GM18870 (cell line): Measurements from ENCODE around the gene TMEM115.
A peak's percentile ranks its signal among the peaks of the same experiment; 100 is the strongest.

ENCODE experiments used
- ATAC-seq: cut with Tn5 transposase; IDR thresholded peaks from one replicate; pipeline ENCODE4 v1.9.1; 2021; ENCODE audit warnings: moderate library complexity; ENCODE audit not compliant: unreplicated experiment

TMEM115 gene

DNA sequence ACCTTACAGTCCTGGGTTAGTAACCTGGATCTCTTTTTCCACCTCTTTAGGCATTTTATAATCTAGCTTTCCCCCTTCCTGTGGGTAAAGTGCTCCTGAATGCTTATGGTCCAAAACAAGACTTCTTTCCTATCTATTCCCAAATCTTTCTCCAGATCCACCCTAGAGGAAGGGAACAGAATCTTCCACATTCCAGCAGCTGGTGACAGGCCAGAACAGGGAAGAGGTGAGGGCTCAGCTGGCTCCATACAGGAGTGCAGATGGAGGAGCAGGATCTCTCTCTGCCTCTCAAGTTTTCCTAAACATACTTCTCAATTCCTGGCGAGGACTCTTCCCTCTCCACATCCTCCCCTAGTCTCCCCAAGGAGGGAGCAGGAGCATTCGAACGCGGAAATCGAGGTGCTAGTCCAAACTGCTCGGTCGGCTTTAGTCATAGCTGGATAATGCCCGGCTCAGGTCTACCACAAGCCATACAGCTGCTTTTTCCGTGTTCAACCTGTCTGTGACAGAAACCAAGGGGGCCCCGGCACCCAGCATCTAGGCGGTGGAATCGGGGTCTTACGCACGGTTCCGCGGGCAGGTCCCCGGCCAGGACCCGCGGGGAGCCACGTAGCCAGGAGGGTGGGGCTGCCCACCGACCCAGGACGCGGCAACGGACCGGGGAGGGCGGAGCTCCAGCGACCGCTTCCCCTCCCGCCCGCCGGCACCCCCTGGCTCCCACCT is 22.7 kb downstream of the TMEM115 start:
- ATAC-seq, result peak; percentile 23

DNA sequence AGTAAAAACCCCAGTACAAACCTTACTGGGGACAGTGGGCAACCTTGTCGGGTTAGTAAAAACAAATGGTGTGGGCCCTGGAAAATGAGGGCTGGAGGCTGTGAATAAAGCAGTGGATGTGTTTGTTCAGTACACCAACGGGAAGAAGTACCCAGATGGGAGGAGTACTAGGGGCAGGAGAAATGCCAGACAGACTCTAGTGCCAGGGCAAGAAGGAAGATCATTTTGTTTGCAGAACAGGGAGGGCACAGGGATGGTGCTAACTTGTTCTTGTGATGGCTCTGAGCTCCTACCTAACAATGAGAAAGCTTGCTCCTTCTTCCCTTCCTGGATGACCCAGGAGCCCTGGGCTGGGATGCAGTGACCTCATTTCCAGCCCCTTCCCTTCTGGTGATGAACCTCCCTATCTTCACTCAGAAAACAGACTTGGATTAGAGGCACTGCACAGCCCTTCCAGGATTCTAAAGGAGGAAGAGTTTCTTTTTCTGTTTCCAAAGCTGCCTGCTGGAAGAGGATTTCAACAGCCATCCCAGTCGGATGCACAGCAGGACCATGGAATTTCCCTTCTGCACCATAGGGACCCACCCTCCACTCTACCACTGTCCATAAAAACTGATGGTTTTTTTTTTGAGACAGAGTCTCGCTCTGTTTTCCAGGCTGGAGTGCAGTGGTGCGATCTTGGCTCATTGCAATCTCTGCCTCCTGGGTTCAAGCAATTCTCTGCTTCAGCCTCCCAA is 24.8 kb downstream of the TMEM115 start:
- no peak for ATAC-seq

DNA sequence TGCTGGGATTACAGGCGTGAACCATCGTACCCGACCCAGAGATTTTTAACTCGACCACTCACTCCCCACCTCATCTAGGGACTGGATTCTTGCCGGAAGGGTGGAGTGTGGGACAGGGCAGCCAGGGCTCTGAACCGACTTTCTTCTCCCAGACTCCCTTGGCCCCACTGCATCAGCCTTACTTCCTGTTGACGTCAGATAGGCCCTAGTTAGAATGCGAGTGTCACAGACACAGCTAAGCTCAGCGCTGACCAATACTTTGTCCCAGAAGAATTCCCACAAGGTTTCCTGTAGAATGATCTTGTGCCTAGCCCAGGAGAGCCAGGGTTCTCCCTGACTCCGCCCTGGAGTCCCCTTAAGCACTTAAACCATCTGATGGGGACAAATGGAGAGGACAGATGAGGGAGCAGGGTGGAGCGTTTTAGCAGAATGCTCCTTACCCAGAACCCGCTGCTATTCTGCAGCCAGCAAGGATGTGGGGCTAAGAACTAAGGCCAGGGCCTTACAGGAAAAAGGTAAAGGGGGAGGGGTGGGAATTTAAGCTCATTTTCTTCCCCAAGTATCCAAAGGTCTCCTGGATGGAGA is 25.5 kb downstream of the TMEM115 start:
- ATAC-seq, result no peak

DNA sequence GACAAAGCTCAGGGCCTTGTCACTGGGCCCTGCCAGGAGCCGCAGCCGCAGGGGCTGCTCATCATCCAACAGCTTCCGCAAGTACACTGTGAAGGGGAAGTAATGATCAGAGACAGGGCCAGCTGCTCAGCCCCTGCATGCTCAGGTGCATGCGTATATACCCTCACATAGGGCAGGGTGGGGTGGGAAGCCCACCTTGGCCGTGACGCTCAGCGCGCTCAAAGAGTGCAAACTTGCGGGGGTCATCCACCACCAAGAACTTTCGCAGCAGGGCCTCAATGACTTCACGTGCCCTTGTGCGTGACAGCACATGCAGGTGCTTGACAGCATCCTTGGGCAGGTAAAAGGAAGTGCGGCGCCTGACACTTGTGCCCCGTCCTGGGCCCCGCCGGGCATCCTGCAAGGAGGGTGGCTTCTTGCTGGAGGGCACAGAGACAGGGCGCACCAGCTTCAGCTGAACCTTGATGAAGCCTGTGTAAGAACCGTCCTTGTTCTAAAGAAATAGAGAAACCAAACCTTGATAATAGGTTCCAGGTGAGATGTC is 27.9 kb downstream of the TMEM115 start:
- no peak for ATAC-seq

DNA sequence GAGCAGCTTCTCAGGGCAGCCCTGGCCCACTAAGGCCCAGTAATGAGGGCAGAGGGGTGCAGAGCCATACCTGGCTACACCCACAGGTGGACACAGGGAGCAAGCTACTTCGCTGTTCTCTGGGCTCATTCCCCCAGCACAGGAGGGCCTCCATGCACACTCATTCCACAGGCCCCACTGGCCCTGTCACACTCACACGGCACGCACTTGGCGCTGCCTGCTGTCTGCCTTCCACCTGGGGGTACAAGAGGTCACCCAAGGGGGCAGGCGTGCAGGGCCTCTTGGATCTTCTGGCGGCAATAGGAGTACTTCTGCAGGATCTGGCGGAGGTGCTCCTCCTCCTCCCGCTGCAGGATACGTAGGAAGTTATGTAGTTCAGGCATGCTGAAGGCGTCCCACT is 29.0 kb downstream of the TMEM115 start:
- ATAC-seq, result no peak

DNA sequence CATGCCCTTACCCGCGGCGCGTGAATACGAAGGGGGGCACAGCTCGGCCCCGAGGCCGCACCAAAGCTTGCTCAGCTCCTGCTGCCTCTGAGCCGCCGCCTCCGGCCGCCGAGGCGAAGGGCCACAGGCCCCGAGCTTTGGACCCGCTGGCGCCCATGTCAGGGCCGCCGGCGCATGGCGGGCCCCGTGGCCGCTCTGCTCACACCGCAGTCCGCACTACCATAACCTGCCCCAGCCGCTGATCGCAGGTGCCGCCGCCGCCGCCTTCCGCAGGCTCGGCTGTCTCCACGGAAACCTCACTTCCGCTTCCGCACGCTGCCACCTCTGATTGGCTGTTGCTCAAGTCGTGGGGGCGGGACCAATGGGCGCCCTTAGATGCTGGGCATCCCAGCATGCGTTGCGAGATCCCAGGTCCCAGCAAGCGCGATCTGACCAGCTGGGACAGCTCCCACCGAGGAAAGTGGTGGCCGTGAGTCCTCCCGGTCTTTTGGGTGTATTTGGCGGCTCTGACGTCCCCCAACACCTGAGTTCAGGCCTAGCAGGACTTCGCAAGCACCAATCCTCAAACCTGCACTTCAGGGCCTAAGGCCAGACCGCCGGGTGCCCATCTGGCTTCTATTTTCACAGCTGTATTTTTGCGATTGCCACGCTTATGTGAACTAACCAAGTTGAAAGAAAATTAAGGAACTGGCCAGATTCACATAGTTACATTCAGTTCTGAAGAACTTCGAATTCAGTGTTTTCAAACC is 31.2 kb downstream of the TMEM115 start, which contains the start of gene TUSC2:
TSS of gene TUSC2 (minus strand) at position 281 of the 749 bp plus-strand sequence. CDS start at position 157, 124 bp downstream.
- ATAC-seq, result peak; percentile 70

DNA sequence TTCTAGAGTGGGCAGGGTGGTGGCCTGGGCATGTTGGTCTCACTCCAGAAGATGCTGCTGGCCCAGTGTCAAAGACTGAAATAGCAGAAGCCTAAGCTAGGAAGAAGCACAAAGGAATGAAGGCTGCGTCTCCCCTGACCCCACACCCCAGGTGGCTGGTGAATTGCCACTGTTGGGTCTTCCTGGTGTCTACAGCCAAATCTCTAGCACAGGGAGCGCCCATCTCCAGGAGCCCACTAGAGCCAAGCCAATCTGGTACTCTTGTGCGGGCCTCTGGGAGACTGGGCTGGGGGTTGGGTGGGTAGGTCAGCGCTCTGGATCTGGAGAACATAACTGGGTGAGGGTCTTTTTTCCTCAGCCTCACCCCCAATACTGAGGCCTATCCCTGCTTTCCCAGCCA is 32.2 kb downstream of the TMEM115 start:
- ATAC-seq, result no peak

DNA sequence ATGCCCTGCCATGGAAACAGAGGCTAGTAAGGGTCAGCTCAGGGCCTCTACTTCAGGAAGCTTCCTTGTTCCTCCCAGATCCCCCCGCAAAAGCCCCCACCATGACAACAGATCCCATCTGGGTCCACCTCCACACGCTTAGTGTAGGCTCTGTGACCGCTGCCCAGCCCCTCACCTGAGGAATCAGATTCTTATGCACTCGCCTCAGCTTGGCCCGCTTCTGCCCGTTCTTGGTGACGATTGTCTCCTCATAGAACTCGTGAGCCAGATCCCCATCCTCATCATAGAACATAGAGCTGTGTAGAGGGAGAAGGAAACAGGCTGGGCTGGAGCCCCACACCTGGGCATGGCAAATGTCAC is 33.2 kb downstream of the TMEM115 start:
- no peak for ATAC-seq

DNA sequence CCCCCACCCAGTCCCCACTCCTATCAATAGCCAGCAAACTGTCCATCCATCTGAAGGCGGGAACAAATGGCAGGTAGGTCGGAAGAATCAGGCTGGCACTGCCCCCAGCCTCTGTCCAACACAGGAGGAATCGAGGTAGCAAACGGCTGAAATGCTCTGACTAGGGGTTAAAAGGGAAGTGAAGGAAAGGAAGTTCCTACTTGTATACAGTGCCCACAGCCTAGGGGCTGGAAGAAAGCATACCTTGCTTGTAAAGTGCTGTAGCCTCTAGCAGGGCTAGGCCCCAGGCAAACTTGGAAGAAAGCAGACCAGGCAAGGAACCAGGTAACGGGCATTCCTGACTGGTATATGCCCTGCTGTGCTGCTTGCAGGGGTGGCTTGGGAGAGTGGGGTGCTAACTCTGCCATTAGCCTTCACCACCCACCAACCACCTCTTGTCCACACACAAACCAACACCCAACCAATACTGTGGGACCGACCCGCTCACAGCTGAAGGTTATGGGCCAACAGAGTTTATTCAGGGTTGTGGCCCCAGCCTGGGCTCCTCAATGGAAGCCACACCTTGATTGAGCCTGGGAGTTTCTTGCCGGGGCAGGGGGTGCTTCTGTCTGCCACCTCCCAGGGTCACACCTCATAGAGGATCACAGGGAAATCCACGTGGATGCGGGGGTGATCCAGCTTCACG is 33.7 kb downstream of the TMEM115 start:
- ATAC-seq, result no peak

DNA sequence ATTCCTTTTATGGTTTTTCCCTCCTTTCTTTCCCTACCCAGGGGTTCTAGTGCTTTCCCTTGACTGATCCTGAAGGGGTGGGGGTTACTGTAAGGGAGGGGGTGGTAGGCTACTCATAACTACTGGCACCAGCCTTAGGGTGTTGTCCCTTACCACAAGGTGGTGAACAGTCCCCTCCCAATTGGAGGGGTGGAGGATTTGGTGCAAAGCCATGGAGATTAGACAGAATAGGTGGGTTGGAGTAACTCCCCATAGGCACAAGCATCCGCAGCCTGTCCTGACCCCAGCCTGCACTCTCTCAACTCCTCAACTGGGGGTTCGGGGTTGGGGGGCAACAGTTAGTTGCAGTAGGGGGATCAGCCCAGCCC is 34.2 kb downstream of the TMEM115 start:
- ATAC-seq, result no peak

DNA sequence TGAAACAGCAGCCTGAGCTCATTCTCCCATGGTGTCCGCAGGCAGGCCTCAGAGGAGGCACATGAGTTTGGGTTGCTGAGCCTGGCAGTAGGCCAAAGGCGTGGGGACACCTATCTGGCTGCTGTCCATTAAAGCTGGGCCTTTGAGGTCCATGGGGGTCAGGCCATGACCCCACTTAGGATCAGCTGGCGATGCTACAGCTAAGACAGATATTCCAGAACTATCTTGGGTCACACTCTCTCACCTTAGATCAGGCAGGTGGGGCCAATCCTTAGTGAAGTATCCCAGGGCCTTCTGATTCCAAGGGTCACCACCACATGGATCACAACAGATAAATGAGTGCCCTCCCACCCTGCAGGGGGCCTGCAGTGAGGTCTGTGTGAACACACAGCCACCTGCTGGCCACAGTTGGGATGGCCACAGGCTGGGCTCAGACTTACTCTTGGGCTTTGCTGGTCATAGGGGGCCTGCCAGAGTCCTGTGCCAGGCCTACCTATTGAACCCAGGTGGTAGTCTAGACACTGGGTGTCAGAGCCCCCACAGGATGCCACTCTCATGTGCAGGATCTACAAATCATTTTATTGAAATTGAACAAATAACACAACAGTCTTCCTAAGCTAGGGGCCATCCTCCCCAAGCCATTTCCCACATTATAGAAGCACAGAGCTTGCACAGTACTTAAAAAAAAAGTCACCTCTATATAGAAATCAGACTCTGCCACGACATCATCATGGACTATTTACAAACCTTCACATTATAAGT is 34.8 kb downstream of the TMEM115 start:
- ATAC-seq, result no peak

DNA sequence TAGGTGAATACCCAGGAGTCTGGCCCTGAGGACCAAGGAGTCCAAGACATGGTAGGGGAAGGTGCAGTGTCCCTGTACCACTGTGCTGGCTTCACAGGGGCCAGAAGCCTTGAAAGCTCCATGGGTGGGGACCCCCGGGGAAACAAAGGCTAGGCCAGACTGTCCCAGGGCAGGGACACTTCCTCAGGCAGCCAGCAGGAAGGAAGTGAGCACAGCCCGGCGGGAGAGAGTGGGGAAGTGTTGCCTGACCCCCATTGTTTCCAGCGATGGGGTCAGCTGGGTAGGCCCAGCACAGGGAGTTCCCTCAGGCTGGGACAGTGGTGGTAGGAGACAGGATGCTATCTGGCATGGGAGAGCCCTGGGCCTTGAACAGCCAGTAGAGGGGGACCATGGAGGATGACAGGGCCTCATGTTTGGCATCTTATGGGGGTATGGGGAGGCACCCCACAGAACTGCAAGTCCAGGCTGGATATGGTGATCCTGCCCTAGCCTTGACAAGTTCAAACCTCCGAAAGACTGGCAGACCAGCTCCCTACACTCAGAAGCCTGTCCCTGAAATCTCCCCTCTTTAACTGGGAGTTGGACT is 35.6 kb downstream of the TMEM115 start:
- ATAC-seq, result no peak

DNA sequence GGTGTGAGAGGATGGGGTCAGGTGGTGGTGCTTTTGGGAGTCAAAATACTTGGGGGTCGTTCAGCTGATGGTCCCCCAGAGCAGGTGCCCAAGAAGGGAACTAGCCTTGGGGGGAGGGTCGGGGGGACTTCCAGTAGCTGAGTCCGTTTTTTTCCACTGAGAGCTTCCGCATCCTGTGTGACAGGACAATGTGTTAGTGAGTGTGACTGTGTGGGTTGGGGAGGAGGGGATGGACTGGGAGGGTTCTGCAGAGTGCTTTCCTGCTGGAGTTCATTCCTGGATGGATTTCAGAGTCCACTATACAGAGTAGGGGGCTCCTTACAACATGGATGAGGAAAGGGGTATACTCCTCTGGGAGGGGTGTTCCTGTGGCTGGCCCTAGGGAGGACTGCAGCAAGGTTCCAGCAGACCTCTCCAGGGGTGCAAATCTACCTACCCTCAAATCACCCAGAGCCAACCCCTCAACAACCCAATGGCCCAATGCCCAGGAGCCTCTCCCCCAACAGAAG is 36.2 kb downstream of the TMEM115 start:
- ATAC-seq, result no peak

DNA sequence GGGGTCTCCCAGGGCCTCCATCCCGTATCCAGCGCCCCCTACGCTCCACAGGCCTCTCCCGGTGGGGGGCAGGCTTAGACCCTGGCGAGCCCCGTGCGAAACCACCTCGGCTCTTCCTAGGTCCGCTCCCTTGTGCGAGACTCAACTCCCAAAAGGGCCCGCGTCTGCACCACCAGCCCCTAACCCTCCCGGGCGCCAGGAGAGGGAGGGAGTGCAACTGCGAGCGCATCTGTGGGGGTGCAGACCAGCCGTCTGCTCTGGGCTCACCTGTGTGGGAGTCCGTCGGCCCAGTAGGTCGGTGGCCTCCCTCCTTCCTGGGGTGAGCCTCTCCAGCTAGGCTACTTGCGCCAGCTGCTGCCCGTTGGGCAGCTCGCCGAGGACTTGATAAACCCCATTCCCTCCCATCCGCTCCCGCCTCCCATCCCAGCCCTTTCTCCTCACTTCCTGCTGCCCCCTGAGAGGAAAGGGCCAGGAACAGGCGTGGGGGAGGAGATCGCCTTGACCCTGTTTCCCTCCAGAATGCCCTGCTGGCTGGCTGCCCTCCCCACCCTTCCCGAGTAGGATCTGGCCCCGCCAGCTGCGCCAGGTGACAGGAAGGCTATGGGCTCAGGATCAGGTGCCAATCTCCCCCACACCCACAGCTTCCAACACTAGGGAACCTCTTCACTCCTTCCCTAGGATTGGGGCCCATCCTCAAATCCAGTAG is 36.8 kb downstream of the TMEM115 start, which contains the start of gene HYAL2:
TSS of gene HYAL2 (minus strand) at position 360 of the 706 bp plus-strand sequence. CDS start 2,256 bp downstream, outside the sequence.
- no peak for ATAC-seq

DNA sequence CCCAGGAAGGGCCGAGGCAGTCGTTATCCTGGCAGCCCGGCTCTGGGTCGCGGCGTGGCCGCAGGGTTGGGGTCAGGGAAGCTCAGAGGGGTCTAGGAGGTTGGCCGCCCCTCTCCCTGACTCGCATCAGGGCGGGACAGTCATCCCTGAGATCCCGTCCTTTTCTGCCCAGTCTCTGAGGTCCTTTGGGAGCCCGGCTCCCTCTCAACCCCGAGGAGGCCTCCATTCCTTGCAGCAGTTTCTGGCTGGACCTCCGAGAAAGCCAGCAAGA is 37.3 kb downstream of the TMEM115 start:
- no peak for ATAC-seq

DNA sequence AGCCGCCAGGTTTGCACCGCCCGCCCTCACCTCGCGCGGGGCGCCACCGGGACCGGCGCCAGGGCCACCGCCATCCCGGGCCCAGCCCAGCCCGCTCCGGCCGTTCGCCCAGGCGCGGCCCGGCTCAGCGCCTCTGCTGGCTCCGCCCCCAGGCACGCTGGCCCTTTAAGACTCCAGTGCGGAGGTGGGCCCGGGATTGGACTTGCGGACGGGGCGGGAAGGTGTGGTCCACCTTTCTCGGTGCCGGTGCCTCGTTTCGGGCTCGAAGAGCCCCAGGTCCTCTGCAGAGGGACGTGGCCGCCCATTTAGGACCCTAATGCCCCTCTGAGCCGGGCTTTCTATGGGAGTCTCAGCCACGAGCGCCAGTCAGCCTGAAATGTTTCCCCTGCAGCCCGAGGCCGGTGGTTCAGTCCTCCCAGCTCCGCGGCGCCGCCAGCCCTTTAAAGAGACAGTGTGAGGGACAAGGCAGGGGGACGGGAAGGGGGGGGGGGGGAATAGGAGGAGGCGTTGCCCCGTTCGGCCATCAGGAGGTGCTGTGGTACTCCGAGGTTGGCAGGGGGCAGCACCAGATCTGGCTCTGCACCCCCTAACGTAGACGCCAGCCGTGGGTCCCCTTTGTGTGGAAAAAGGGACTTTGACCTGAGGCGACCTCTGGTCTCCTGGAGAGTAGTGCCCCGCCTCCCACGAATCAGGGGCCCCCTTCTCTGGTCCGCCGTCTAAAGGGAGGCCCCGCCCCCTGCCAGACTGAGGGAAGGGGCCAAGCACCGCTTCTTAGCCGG is 37.8 kb downstream of the TMEM115 start:
- ATAC-seq, result peak; percentile 51

DNA sequence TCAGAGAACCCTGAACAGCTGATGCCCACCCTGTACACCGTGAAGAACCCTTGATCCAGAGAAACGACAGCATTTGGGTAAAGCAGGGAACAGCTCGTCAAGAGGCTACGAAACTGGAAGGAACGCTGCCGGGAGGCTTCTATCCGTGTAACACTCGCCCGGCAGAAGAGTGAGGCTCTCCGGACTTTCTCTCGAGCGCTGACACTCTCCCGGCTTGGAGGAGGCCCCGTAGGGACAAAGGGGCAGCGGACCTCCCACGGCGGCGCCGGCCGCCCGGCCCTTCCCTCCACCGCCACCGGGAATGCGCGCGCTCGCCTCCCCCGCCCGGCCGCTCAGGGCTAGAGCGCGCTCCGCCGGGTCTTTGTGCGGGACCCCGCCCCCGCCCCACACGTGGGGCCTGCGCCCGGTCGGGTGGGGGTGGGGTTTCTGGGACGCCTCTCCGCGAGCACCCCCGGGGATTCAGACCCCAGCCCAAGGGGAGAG is 38.4 kb downstream of the TMEM115 start:
- ATAC-seq, result peak; percentile 27
